Nephron (organoid): Measurements from ENCODE around the gene MAP3K7.
A peak's percentile ranks its signal among the peaks of the same experiment; 100 is the strongest.

Source experiments
- H3K27ac Mint-ChIP-seq, 3 experiments: 2 replicates each; pipeline ENCODE4 v1.8.0; 2020; ENCODE audit warnings: mixed read lengths in 3 of 3, mild to moderate bottlenecking in 2 of 3, moderate library complexity in 1 of 3
- H3K27me3 Mint-ChIP-seq: 2 replicates; pipeline ENCODE4 v1.8.0; 2021; ENCODE audit warnings: low read depth, mild to moderate bottlenecking, moderate library complexity, mixed read lengths
- H3K36me3 Mint-ChIP-seq: 2 replicates; pipeline ENCODE4 v1.8.0; 2020; ENCODE audit warnings: low read depth, mixed read lengths
- H3K4me1 Mint-ChIP-seq: 2 replicates; pipeline ENCODE4 v1.8.0; 2020; ENCODE audit warnings: mixed read lengths
- H3K4me3 Mint-ChIP-seq, 3 experiments: 2 replicates each; pipeline ENCODE4 v1.8.0; 2020; ENCODE audit warnings: mild to moderate bottlenecking in 3 of 3, mixed read lengths in 3 of 3, moderate library complexity in 2 of 3
- H3K9me3 Mint-ChIP-seq: 2 replicates; pipeline ENCODE4 v1.8.0; 2020; ENCODE audit warnings: mixed read lengths
- CTCF ChIP-seq, 3 experiments: fragments of 200-600 bp; sonication (generic); IDR thresholded peaks; one replicate each; pipeline ENCODE4 v1.5.0; 2021; ENCODE audit warnings: antibody characterized with exemption in 3 of 3; ENCODE audit not compliant: unreplicated experiment in 3 of 3

Gene MAP3K7

GRCh38 chr6:90586836-90587638 lies at the start of gene MAP3K7:
TSS of gene MAP3K7 (minus strand) at chr6:90587072. CDS start at chr6:90586883, 189 bp downstream.
- no peak for TF ChIP-seq CTCF (IDR thresholded peaks at IDR 0.05; ENCODE audit: unreplicated experiment in 3 of 3)
- Mint-ChIP-seq H3K27ac (peak within 1 kb of the TSS; percentile 97 to 100 (median 100)), H3K4me1 (peaks cover 29% of the 10 kb centered on the region), H3K36me3 (no peaks in the 10 kb centered on the region), H3K4me3 (peak within 1 kb of the TSS; percentile 91 to 98 (median 93)), H3K27me3 (no peaks in the 10 kb centered on the region), H3K9me3 (no peaks in the 10 kb centered on the region)

- peaks cover 16% of the 10 kb centered on the region for H3K9me3 Mint-ChIP-seq
- no peak overlapping the region for H3K4me3 Mint-ChIP-seq
- H3K4me1 Mint-ChIP-seq, result no peaks in the 10 kb centered on the region
- no peak for TF ChIP-seq CTCF (IDR thresholded peaks at IDR 0.05; ENCODE audit: unreplicated experiment in 3 of 3)
- no peaks in the 10 kb centered on the region for H3K27me3 Mint-ChIP-seq
- H3K36me3 Mint-ChIP-seq, result no peaks in the 10 kb centered on the region
- H3K27ac Mint-ChIP-seq, result no peak overlapping the region
These were observed 44.2 kb upstream of the MAP3K7 start for GRCh38 chr6:90631046-90631445.

GRCh38 chr6:90621581-90621980 lies 34.7 kb upstream of the MAP3K7 start:
- H3K9me3 Mint-ChIP-seq, result peaks cover 26% of the 10 kb centered on the region
- H3K4me1 Mint-ChIP-seq, result no peaks in the 10 kb centered on the region
- no peak for TF ChIP-seq CTCF (IDR thresholded peaks at IDR 0.05; ENCODE audit: unreplicated experiment in 3 of 3)
- no peak overlapping the region for H3K4me3 Mint-ChIP-seq
- no peaks in the 10 kb centered on the region for H3K27me3 Mint-ChIP-seq
- H3K36me3 Mint-ChIP-seq, result peaks cover 13% of the 10 kb centered on the region
- no peak overlapping the region for H3K27ac Mint-ChIP-seq

- peak overlapping the region in 1 of 3 experiments; percentile 14 for H3K27ac Mint-ChIP-seq
- peaks cover 6% of the 10 kb centered on the region for H3K9me3 Mint-ChIP-seq
- H3K27me3 Mint-ChIP-seq, result peaks cover 4% of the 10 kb centered on the region
- no peak overlapping the region for H3K4me3 Mint-ChIP-seq
- TF ChIP-seq CTCF (IDR thresholded peaks at IDR 0.05; ENCODE audit: unreplicated experiment in 3 of 3), result no peak
- no peaks in the 10 kb centered on the region for H3K4me1 Mint-ChIP-seq
- H3K36me3 Mint-ChIP-seq, result peaks cover 4% of the 10 kb centered on the region
These were observed 32.3 kb upstream of the MAP3K7 start for GRCh38 chr6:90619221-90619620.

GRCh38 chr6:90612313-90612680 lies 25.4 kb upstream of the MAP3K7 start:
- no peaks in the 10 kb centered on the region for H3K9me3 Mint-ChIP-seq
- H3K4me1 Mint-ChIP-seq, result peaks cover 16% of the 10 kb centered on the region
- H3K27me3 Mint-ChIP-seq, result peaks cover 8% of the 10 kb centered on the region
- no peak for TF ChIP-seq CTCF (IDR thresholded peaks at IDR 0.05; ENCODE audit: unreplicated experiment in 3 of 3)
- no peaks in the 10 kb centered on the region for H3K36me3 Mint-ChIP-seq
- peak overlapping the region; percentile 54 to 84 (median 75) for H3K4me3 Mint-ChIP-seq
- H3K27ac Mint-ChIP-seq, result peak overlapping the region in 2 of 3 experiments; percentile 55 to 67
